NT2/D1 (cell line): ENCODE data around the gene NPHP3.

ENCODE experiments used
- SUZ12 ChIP-seq: IDR thresholded peaks from 2 replicates; pipeline ENCODE4 v1.6.1; 2011; ENCODE audit not compliant: insufficient read length, insufficient read depth; ENCODE audit errors: extremely low read depth
- YY1 ChIP-seq: IDR thresholded peaks from 2 replicates; pipeline ENCODE4 v1.6.1; 2011; ENCODE audit not compliant: insufficient read length, insufficient read depth
- ZNF274 ChIP-seq: IDR thresholded peaks from 2 replicates; pipeline ENCODE4 v1.6.1; 2011; ENCODE audit warnings: mild to moderate bottlenecking, low read depth, low read length

- TF ChIP-seq YY1 (no peak), ZNF274 (no peak), SUZ12 (no peak)
Measured at GRCh38 chr3:132638706-132639105, 83.5 kb downstream of the NPHP3 start.
